Stimulated activated CD4-positive, alpha-beta T cell treated with anti-CD3 and anti-CD28 coated beads, TNF-alpha, amount 100 ng/mL, for 48 hours (primary cell): ENCODE measurements around the gene CCNI.
"Not testable (repeated sequence)": the region's sequence is repeated elsewhere in the genome, so short reads cannot be mapped to it uniquely, and the experiment has no call there.

Experiments used
- DNase-seq, 3 donors: peaks; one replicate each; pipeline ENCODE4 v3.0.0-alpha.2; 2020; ENCODE audit warnings: low read depth in 3 of 3

CCNI gene, protein sequence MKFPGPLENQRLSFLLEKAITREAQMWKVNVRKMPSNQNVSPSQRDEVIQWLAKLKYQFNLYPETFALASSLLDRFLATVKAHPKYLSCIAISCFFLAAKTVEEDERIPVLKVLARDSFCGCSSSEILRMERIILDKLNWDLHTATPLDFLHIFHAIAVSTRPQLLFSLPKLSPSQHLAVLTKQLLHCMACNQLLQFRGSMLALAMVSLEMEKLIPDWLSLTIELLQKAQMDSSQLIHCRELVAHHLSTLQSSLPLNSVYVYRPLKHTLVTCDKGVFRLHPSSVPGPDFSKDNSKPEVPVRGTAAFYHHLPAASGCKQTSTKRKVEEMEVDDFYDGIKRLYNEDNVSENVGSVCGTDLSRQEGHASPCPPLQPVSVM

DNA sequence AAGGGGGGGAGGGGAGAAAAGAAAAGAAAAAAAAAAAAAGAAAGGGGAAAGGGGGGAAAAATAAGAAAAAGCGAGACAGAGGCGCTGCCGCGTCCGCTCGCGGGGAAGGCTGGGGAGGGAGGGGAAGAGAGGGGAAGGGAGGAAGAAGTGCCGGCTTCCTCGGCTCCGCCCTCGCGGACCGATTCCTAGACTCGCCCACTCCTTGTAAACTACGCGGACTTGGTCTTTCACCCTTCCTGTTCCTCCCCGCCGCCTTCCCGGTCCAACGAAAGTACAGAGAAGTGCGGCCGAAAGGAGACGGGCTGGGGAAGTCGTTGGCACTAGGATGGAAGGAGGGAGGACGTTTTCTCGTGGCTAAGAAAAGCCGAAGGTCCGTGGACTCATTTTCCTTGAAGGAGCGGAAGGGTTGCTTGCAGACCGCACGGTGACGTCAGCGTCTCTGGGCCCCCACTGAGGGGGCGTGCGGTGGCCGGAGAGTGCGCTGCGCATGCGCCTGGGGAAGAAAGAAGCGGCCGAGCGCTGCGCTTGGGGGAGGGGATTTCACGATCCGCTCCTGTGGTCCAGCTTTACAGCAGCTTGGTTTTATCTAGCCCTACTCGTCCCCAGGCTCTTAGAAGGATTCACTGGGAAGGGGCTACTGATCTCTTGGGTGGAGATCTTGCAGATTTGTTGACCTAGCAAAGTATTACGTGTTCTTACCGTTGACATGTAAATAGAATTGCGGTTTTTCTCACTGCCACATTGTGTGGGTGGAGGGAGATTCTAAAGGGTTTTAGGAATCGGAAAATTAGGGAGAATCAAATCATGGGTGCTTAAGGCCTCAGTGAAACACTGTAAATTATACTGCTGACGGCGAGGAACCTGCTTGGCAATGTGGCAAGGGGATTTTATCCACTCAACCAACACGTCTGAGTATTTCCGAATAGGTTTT is at the start of gene CCNI:
Gene CCNI, minus strand, starts transcription at position 121 of the 931 bp plus-strand sequence. CDS start 9,627 bp downstream, outside the sequence.
- peak; percentile 87 to 93 (median 90) for DNase-seq

DNA sequence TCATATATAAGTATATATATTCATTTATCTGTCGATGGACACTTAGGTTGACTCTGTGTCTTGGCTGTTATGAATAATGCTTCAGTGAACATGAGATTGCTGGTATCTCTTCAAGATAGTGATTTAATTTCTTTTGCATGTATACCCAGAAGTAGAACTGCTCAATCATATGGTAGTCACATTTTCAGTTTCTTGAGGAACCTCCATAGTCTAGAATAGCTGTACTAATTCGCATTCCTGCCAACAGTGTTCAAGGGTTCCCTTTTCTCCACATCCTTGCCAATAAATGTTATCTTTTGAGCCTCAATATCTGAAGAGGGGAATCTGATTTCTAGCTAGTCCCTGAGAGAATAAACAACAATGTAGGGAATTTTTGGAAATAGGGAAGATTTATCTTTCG is 48.8 kb upstream of the CCNI start:
- no peak for DNase-seq

DNA sequence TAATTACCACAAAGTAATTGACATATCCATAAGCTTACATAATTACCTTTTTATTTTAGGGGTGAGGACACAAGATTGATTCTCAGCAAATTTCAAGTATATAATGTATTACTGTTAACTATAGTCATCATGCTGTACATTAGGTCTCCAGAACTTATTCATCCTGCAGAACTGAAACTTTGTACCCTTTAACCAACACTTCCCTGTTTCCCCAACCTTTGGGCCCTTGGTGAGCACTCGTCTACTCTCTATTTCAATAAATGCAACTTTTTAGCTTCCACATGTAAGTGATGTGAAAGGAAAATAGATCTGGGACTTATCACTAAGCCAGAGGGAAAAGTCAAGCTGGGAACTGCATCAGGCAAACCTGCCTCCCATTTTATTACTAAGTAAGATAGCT is 47.6 kb upstream of the CCNI start:
- DNase-seq: no peak

DNA sequence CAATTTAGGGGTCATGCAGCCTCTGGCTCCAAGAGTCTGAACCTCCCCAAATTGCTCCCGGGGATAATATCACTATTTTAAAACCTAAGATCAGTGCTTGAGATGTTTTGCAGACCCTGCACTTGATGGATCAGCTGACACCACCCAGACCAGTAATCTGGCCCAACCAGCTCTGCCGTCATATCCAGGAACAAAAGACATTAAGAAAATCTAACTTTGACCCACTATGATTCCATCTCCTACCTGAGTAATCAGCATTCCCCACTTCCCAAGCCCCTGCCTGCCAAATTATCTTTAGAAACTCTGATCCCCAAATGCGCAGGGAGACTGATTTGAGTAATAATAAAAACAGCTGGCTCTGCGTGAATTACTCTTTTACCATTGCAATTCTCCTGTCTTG is 46.9 kb upstream of the CCNI start:
- no peak for DNase-seq

DNA sequence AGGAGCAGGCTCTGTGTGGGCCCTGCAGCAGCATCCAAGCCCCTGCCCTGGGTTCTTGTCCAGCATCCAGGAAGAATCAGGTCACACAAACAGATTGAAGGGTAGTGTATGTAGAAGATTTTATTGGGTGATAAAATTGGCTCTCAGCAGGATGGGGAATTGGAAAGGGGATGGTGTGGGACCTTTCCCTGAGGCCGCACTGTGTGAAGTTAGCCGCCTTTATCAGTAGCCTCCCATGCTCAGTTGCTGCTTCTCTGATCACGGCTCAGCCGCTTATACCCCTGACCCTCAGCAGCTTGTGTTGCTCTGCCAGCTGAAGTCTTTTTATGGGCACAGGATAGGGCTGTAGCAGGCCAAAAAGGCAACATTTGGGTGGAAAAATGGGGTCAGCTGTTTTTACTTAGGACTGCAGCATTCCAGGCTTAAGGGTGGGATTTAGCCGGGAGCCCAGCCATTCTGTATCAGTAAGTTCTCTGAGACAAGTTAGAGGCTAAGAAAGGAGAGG is 46.0 kb upstream of the CCNI start:
- no peak for DNase-seq

DNA sequence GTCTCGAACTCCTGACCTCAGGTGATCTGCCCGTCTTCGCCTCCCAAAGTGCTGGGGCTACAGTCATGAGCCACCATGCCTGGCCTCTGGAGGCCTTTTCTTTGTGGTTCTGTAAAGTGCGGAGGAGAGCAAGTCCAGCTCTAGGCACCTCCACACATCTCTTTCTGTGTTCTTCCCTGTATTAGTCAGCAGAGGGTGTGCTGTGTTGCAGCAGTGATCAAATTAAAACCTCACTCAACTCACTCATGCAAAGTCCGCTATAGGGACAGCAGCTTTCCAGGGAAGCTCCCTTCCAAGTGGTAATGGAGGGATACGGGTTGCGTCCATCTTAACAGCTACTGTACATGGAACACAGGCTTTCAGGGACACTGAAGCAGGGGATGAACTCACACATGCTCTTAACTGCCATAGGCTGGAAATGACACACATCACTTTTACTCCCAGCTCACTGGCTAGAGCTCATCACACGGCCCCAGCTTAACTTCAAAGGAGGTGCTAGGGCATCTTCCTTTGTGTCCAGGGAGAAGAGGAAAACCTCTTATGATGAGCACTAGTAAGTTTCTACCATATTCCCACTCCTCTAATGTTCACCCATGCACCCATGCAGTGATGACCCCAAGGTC is 45.2 kb upstream of the CCNI start:
- no peak for DNase-seq

DNA sequence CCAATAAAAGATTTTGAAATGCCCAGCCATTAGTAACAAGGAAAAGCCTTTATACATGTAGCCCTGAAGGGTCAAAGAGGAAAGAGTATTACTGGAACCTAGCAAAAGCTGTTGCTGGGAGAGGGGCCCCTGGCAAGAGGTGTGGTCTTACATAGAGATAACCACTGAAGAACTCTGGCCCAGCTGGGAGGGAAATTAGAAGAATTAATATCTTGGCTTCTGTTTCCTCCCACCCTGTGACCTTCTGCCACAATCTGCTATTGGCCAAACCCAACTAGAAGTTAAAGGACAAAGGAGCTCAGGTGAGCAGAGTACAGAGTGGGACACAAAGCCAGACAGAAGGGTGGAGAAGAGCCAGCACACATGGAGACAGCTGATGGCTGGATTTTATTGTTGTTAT is 41.9 kb upstream of the CCNI start:
- no peak for DNase-seq

DNA sequence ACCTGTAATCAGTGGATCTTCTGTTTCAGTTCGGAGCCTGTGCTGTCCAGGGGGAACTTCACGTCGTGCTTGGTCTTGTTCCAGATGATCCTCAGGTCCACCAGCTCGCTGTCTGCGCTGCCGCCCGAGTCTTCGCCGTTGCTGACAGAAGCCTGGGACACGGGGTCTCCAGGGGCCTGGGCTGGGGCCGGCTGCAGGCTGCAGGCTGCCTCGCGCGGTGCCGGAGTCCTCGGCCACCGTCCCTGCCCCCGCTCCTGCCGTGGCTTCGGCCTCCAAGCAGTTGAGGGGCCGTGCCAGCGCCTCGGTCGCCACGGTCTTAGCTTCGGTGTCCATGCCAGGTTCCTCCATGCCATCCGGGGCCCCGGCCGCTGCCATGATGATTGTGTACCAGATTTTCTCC is 37.3 kb upstream of the CCNI start:
- no peak for DNase-seq

DNA sequence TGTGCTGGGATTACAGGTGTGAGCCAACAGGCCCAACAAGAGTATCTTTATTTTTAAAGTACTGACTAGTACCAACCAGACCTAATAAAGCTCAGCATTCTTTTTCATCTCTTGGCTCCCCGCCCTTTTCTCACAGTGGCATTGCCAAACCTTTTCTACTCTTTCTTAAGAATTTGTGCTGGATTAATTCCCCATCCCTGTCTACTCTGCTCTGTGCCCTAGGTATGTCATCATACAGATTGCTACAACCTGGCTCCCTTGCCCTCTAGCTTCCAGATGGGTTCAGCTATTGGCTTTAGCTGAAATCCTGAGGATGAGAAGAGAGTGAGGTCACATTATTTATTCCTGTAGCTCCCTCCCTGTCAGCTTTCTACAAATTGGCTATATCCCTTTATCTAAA is 34.9 kb upstream of the CCNI start:
- DNase-seq: no peak

DNA sequence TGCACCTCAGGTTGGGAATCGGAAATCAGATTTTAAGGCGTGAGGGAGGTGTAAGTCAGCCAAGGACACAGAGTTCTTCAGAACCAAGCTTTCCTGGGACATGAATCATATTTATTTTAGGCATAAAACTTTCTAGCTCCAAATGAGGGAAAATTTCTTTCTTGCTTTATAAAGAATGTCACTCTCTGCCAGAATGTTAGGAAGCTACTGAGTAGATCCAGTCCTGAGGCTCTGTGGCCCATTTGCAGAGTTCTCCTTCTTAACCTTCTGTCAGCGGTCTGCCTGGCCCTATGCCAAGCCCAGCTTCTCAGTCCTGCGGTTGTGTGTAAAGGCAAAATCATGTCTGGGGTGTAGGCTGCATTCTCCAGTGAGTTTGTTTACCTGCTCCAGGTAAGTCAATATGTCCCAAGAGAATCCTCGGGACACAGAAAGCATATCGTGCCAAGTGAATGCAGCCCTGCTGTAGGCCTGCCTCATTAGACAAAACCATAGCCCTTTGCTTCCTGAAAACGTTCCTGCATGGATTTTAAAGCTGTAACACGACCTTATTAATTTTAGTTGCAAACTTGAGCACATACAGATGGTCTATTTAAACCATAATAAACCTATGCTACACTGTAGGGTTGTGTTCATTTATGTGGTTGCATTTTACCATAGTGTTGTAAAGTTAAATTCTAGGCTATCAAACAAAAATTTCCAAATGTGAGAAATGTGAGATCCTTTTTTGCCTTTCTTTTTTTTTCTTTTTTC is 29.2 kb upstream of the CCNI start:
- no peak for DNase-seq

DNA sequence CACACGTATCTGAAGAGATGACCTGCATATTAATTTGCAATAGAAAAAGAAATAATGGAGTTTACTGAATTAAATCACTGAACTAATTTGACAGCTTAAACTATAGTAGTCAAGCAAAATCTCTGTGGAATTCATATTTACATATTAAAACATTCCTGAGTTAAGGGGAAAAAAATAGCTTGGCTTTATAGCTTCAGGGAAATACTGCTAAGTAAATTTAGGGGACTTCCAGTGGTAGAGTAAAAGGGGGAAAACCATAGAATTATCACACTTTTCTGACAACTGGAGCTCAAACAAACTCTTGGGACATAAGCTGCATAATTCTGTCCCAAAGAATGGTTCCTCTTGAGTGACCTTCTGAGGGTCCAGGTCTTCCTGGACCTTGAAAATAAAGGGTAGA is 28.6 kb upstream of the CCNI start:
- no peak for DNase-seq

DNA sequence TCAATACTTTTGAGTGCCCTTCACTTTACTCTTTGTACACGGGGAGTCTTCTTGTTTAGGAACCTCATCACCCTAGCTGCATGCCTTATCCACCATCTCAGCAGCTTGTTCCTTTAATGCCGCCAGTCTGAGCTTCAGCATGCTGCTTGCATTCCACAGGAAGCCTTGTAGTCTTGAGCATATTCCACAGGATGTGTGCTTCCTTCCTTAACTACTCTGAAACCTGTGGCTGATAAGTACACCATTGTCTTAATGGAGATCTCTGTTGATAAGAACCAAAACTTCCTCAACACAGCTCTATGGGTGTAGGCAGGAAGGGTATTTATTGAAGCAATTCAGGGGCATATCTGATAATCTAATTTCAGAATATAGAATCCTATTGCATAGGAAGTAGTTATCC is 24.4 kb upstream of the CCNI start:
- no peak for DNase-seq

DNA sequence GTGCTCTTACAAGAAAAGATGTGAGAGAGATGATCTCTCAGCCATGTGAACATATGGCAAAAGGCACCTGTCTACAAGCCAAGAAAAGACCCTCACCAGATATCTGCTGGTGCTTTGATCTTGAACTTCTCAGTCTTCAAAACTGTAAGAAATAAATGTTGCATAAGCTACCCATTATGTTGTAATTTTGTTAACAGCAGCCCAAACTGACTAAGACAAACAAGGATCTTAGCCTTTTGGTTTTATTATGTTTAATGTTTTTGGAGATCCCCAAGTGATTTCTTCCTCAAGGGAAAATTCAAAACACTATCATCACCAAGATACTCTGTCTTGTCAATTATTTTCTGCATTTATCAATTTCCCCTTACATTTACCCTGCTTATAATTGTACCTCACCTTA is 21.8 kb upstream of the CCNI start:
- DNase-seq: no peak

DNA sequence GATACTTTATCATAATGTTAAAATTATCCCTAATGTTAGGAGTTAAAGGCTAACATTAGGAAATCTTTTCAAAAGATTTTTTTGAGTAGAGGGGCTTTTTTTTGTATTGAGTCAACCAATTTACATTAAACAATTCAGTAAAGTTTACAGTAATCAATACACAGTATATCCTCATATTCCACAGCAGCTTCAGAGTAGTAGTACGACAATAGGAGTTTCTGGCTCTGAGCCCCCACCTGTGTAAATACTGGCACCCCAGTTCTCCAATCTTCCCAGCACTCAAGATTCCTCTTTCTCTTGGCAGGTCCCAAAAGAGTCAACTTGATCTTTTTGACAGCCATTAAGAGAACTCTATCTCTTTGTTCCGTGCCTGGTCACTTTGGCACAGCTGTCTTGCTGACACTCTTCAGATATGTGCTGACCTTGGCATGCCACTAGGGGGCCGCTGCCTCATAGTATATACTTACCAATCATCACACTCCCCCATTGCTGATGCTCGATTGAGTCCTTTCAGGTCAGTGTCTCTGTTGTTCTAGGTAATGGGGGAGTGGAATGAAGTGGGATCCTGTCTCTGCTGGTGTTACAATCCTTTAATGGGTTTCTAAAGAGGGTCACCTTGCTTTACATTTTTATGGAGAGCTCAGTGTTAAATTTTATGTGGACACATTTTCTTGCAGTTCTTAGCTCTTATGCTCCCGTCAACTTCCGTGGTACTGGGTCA is 19.5 kb upstream of the CCNI start:
- peak; percentile 52 to 68 (median 55) for DNase-seq

DNA sequence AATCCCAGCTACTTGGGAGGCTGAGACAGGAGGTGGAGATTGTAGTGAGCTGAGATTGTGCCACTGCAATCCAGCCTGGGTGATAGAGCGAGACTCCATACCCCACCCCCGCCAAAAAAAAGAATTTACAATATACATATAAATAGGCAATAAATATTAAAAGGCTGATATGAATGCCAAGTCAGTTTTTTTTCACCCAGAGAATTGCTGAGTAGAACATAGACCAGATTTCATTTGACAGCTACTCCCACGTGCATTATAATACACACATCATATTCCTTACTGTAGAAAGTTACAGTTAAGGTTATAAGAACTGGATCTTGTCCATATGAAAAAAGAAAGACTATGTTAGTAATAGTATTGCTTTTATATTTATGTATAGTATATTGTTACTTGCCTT is 18.7 kb upstream of the CCNI start:
- DNase-seq: no peak

DNA sequence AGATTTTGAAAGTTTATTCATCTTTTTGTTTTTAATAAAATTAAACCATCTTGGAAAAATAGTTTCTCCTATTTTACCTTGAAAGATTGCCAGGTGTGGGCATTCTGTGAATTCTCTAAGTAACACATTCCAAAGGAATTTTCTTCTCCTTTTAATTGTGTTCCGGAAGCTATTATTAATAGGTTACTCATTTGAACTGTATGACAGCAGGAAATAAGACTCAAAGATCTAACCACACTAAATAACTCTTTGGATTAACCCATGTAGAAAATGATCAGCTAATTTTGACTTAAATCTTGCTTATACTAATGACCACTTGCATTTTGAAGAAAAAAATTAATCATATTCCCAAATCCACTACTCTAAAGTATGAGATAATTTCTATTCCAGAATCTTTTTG is 17.6 kb upstream of the CCNI start:
- DNase-seq: no peak

DNA sequence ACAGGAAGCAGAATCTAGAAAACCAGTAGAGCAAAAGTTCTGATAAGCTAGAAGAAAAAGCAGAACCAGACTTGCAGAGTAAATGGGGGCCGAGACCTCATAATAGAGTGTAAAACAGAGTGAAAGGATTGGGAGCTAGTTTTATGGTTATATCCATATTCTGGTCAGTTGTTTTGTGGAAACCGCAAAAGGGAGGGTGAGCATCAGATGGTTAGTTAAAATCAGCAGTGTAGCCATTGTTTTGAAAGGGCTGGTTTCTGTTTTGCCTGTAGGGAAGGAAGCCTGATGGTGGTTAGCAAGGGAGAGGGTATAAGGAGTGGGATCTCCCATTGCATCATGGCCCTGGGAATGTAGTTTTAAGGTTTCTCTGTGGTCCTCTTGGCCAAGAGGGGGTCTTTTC is 17.2 kb upstream of the CCNI start:
- no peak for DNase-seq

DNA sequence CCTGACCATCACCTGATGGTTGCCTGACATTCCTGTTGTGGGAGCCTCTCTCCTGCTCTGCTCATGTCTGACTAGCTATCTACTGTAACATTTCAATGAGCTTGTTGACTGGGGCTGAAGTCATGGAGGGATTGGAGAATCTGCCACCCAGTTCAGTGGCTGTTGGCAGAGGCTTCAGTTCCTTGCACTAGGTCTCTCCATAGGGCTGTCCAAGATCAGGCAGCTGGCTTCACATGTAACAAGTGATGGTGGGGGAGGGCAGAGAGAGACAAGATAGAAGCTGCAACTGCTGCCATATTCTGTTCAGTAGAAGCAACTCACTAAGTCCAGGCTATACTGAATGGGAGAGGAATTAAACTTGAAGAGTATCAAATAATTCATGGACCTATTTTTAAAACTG is 14.1 kb upstream of the CCNI start:
- DNase-seq: no peak

DNA sequence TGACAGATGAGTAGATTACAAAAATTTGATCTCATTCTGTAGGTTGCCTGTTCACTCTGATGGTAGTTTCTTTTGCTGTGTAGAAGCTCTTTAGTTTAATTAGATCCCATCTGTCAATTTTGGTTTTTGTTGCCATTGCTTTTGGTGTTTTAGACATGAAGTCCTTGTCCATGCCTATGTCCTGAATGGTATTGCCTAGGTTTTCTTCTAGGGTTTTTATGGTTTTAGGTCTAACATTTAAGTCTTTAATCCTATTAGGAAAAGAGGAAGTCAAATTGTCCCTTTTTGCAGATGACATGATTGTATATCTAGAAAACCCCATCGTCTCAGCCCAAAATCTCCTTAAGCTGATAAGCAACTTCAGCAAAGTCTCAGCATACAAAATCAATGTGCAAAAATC is 11.2 kb upstream of the CCNI start:
- DNase-seq: not testable (repeated sequence)

DNA sequence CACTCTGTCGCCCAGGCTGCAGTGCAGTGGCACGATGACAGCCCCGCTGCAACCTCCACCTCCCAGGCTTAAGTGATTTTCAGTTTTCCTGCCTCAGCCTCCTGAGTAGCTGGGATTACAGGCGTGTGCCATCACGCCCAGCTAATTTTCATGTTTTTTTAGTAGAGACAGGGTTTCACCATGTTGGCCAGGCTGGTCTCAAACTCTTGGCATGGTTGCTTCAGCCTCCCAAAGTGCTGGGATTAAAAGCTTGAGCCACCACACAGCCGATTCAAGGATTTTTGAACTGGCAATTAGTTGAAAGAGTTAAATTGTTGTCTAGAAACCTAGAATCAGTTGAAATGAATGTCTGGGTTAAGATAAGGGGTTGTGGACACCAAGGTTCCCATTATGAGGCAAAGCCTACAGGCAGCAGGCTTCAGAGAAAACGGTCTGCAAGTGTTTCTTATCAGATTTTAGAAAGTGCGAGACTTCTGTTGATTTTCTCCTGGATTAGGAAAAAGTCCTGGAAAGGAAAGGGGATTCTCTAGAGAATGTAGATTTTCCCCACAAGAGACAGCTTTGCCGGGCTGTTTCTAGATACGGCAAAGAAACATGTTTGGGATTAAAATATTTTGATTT is 8.3 kb upstream of the CCNI start:
- DNase-seq: no peak
